ENCODE measurements around the gene FCRL6. TPM values are rescaled to one million over a fixed set of nuclear protein-coding genes. Genes with fewer than 3 reads are reported as not detected.

FCRL6 gene
- total RNA-seq, 1 experiment from 2014 or later = not detected

GRCh38 chr1:159823406-159823805 lies 21.2 kb downstream of the FCRL6 start:
- no peak for DNase-seq
- no peaks in the 10 kb centered on the region for H3K4me1 ChIP-seq
- H3K9me3 ChIP-seq (replicated peaks) = no peaks in the 10 kb centered on the region
- no peaks in the 10 kb centered on the region; the same call in 1 of the 2 replicates for H3K27me3 ChIP-seq
- H3K36me3 ChIP-seq = no peaks in the 10 kb centered on the region
- H3K27ac ChIP-seq = no peak overlapping the region
- H3K4me3 ChIP-seq = no peak overlapping the region

- no peaks in the 10 kb centered on the region for H3K36me3 ChIP-seq
- no peak for DNase-seq
- no peak overlapping the region for H3K27ac ChIP-seq
- H3K4me1 ChIP-seq = no peaks in the 10 kb centered on the region
- H3K27me3 ChIP-seq = peaks cover 9% of the 10 kb centered on the region; the same call in 1 of the 2 replicates
- no peak overlapping the region for H3K4me3 ChIP-seq
- H3K9me3 ChIP-seq (replicated peaks) = no peaks in the 10 kb centered on the region
Measured at GRCh38 chr1:159825564-159825963, 23.4 kb downstream of the FCRL6 start.

DNA sequence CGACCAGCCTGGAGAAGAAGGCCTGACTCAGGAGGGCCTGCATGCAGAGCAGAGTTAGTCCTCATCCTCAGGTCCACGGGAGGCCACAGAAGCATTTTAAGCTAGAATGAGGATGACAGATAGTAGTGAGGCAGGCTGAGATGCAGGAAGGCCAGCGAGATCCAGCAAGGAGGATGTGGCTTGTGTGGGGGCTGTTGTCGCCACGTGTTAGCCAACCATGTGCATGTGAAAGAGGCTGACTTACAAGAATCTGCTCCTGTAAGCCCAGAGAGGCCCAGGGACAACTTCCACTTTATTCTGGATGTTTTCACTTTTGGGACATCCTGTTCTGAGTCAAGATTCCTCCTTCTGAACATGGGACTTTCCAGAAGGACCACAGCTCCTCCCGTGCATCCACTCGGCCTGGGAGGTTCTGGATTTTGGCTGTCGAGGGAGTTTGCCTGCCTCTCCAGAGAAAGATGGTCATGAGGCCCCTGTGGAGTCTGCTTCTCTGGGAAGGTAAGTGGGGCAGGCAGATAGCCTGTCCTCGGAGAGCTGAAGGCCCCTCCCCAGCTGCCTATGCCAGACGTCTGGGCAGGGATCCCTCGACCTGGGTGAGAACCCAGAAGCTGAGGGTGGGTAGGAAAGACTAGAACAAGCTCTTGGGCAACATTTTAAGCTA lies 24.4 kb downstream of the FCRL6 start, which contains the start of gene SLAMF8:
Gene SLAMF8 (plus strand): TSS at position 433 of the 661 bp plus-strand sequence. CDS start 26 bp downstream, at position 459.
- Histone ChIP-seq H3K27ac (no peak within 1 kb of the TSS), H3K36me3 (no peaks in the 10 kb centered on the region), H3K27me3 (peaks cover 9% of the 10 kb centered on the region; the same call in 1 of the 2 replicates), H3K4me1 (no peaks in the 10 kb centered on the region), H3K4me3 (no peak within 1 kb of the TSS), H3K9me3 (replicated peaks) (no peaks in the 10 kb centered on the region)
- no peak for DNase-seq

DNA sequence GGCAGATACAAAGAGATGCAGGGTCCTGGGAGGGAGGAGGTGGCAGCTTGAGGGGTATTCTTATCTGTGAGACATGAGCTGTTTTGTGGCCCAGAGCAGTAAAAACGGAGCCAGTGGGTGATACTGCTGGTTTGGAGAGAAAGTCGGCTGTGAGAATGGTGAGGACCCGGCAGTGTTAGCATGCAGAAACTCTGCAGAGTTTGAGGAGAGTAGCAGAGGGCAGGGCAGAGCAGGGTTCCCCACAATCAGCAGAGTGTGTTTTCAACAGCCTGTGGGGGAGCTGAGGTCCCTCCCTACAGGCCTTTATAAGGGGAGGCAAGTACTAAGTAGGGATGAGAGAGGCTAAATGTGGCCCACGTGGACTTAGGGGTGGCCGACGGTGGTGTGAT lies 24.9 kb downstream of the FCRL6 start:
- Histone ChIP-seq H3K4me1 (no peaks in the 10 kb centered on the region), H3K27ac (no peak overlapping the region)
- no peak for DNase-seq

GRCh38 chr1:159827549-159827948 lies 25.4 kb downstream of the FCRL6 start:
- peaks cover 9% of the 10 kb centered on the region; the same call in 1 of the 2 replicates for H3K27me3 ChIP-seq
- H3K27ac ChIP-seq = no peak overlapping the region
- no peaks in the 10 kb centered on the region for H3K4me1 ChIP-seq
- DNase-seq = no peak
- H3K9me3 ChIP-seq (replicated peaks) = no peaks in the 10 kb centered on the region
- no peaks in the 10 kb centered on the region for H3K36me3 ChIP-seq
- no peak overlapping the region for H3K4me3 ChIP-seq

More for the DNA sequence above, 24.9 kb downstream of the FCRL6 start:
- H3K9me3 ChIP-seq (replicated peaks) = no peaks in the 10 kb centered on the region
- no peaks in the 10 kb centered on the region for H3K36me3 ChIP-seq
- peaks cover 9% of the 10 kb centered on the region; the same call in 1 of the 2 replicates for H3K27me3 ChIP-seq
- H3K4me3 ChIP-seq = no peak overlapping the region

- Histone ChIP-seq H3K27ac (no peak overlapping the region), H3K4me3 (no peak overlapping the region), H3K4me1 (no peaks in the 10 kb centered on the region), H3K36me3 (no peaks in the 10 kb centered on the region), H3K9me3 (replicated peaks) (no peaks in the 10 kb centered on the region), H3K27me3 (peaks cover 9% of the 10 kb centered on the region; the same call in 1 of the 2 replicates)
- DNase-seq = no peak
Measured at GRCh38 chr1:159828176-159828575, 26.0 kb downstream of the FCRL6 start.

DNA sequence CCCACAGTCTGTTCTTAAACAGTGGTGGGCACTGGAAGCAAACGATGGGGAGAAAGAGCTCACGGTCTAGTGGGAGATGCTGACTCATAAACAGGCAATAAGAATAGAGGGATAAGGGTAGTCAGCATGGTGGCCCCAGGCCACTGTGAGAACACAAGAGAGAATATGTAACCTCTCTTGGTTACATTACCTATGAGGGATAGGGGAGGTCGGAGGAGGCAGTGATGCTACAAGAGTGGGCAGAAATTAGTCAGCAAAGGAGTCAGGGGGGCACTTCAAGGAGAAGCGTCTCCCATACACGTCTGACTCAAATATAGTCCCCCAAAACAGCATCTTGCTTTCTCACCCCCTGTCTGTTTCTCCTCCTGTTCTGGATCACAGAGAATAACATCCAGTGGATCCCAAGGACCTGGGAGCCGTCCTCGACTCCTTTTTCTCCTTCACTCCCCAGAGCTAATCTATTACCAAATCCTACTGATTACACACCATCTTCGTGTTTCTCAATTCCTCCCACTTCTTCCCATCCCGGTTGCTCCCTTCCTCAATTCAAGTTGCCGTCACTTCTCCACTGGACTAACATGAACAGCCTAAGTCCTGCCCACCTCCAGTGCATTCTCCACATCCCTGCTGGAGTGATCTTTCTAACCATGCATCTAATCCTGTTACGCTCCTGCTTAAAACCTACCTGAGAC lies 26.6 kb downstream of the FCRL6 start:
- Histone ChIP-seq H3K27ac (no peak overlapping the region), H3K27me3 (peaks cover 9% of the 10 kb centered on the region; the same call in 1 of the 2 replicates), H3K9me3 (replicated peaks) (no peaks in the 10 kb centered on the region), H3K4me3 (no peak overlapping the region), H3K36me3 (no peaks in the 10 kb centered on the region), H3K4me1 (no peaks in the 10 kb centered on the region)
- no peak for DNase-seq

- Histone ChIP-seq H3K27ac (no peak overlapping the region), H3K27me3 (peaks cover 9% of the 10 kb centered on the region; the same call in 1 of the 2 replicates), H3K4me3 (no peak overlapping the region), H3K4me1 (no peaks in the 10 kb centered on the region), H3K36me3 (no peaks in the 10 kb centered on the region), H3K9me3 (replicated peaks) (no peaks in the 10 kb centered on the region)
- DNase-seq = no peak
Measured at GRCh38 chr1:159829273-159829634, 27.1 kb downstream of the FCRL6 start.

GRCh38 chr1:159829822-159830465 lies 27.8 kb downstream of the FCRL6 start:
- H3K9me3 ChIP-seq (replicated peaks) = no peaks in the 10 kb centered on the region

GRCh38 chr1:159830722-159831121 lies 28.6 kb downstream of the FCRL6 start:
- H3K27me3 ChIP-seq = peaks cover 9% of the 10 kb centered on the region; the same call in 1 of the 2 replicates
- no peak overlapping the region for H3K4me3 ChIP-seq
- H3K36me3 ChIP-seq = no peaks in the 10 kb centered on the region
- H3K9me3 ChIP-seq (replicated peaks) = no peaks in the 10 kb centered on the region
- no peaks in the 10 kb centered on the region for H3K4me1 ChIP-seq
- no peak for DNase-seq
- H3K27ac ChIP-seq = no peak overlapping the region

More at GRCh38 chr1:159829822-159830465, 27.8 kb downstream of the FCRL6 start:
- H3K4me1 ChIP-seq = no peaks in the 10 kb centered on the region
- DNase-seq = peak; percentile 12 to 26
- H3K27ac ChIP-seq = no peak overlapping the region
- H3K4me3 ChIP-seq = no peak overlapping the region
- peaks cover 9% of the 10 kb centered on the region; the same call in 1 of the 2 replicates for H3K27me3 ChIP-seq
- H3K36me3 ChIP-seq = no peaks in the 10 kb centered on the region

- Histone ChIP-seq H3K27ac (no peak overlapping the region), H3K36me3 (no peaks in the 10 kb centered on the region), H3K9me3 (replicated peaks) (no peaks in the 10 kb centered on the region), H3K4me3 (no peak overlapping the region), H3K4me1 (no peaks in the 10 kb centered on the region), H3K27me3 (peaks cover 9% of the 10 kb centered on the region; the same call in 1 of the 2 replicates)
- DNase-seq = no peak
Measured at GRCh38 chr1:159831412-159832141, 29.4 kb downstream of the FCRL6 start.

DNA sequence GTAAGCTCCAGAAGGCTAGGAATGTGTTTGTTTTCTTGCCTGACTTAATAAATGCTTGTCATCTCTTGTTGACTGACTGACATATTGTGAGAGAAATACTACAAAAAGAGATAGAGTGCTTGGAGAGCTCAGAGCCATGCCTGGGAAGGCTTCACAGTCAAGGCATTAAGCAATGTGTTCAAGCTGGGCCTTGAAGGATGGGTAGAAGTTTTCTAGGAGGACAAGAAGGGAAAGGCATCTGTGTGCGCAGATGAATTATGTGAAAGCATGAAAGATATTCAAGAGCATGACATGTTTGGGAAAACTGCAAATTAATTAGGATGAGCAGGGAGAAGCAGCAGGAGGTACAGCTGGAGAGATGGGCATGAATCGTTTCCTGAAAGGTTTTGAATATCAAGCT lies 30.1 kb downstream of the FCRL6 start:
- H3K9me3 ChIP-seq (replicated peaks) = no peaks in the 10 kb centered on the region
- no peak for DNase-seq
- H3K27me3 ChIP-seq = peaks cover 9% of the 10 kb centered on the region; the same call in 1 of the 2 replicates
- H3K4me3 ChIP-seq = no peak overlapping the region
- H3K36me3 ChIP-seq = no peaks in the 10 kb centered on the region
- H3K27ac ChIP-seq = no peak overlapping the region
- no peaks in the 10 kb centered on the region for H3K4me1 ChIP-seq

- Histone ChIP-seq H3K36me3 (no peaks in the 10 kb centered on the region), H3K27me3 (no peaks in the 10 kb centered on the region), H3K9me3 (replicated peaks) (no peaks in the 10 kb centered on the region), H3K27ac (no peak overlapping the region), H3K4me3 (no peak overlapping the region), H3K4me1 (no peaks in the 10 kb centered on the region)
- DNase-seq = no peak
Measured at GRCh38 chr1:159835356-159835755, 33.2 kb downstream of the FCRL6 start.

GRCh38 chr1:159835862-159836525 lies 33.8 kb downstream of the FCRL6 start:
- peak in 1 of 2 experiments; percentile 7 for DNase-seq
- no peaks in the 10 kb centered on the region for H3K27me3 ChIP-seq
- H3K4me3 ChIP-seq = no peak overlapping the region
- H3K27ac ChIP-seq = no peak overlapping the region
- H3K9me3 ChIP-seq (replicated peaks) = no peaks in the 10 kb centered on the region
- H3K4me1 ChIP-seq = no peaks in the 10 kb centered on the region
- H3K36me3 ChIP-seq = no peaks in the 10 kb centered on the region
